Kidney tubule cell (primary cell): ENCODE measurements around the gene SACS.
"Not testable (repeated sequence)": the region's sequence is repeated elsewhere in the genome, so short reads cannot be mapped to it uniquely, and the experiment has no call there.

Source experiments
- DNase-seq: peaks from one replicate; pipeline ENCODE4 v3.0.0-alpha.2; 2018; ENCODE audit warnings: low spot score

SACS gene

DNA sequence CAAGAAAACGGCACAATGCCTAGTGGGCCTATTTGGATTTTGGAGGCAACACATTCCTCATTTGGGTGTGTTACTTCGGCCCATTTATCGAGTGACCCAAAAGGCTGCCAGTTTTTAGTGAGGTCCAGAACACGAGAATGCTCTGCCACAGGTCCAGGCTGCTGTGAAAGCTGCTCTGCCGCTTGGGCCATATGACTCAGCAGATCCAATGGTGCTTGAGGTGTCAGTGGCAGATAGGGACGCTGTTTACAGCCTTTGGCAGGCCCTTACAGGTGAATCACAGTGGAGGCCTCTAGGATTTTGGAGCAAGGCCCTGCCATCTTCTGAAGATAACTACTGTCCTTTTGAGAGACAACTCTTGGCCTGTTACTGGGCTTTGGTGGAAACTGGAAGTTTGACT, 118.7 kb downstream of the SACS start:
- DNase-seq: not testable (repeated sequence)

DNA sequence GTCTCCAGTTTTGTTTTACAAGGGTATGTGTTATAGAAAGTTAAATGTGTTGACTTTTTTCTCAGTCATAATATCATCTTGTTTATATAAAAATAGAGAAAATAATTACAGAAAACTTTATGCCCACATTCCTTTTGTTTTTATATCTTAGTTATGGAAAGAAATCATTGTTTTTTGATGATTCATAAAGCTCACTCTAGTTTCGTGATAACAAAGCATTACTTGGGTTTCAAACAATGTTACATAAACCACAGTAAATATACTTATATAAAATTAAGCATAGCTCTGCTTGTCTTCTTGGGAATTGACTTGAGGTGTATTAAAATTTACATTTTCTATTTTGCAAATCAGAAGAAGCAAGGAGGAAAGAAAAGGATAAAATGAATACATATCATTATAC, 140.9 kb downstream of the SACS start:
- DNase-seq: no peak

DNA sequence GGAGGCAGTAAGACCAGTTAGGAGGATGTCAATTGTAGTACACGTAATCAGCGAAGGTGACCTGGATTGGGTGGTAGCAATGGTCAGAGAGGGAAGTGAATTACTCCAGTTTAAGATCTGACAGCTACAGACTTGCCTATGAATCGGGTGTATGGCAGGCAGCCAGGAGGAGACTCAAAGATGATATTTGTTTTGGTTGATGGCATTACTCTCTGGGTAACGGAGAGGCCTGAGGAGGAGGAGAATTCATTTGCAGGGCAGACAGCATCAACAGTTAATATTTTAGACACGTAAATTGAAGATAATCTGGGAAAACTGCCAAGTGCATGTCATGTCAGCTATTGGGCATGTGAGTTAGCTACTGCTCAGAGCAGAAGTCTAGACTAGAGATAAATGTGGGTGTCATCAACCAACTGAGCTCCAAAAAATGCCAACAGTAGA, 143.6 kb downstream of the SACS start:
- DNase-seq: peak; percentile 57

GRCh38 chr13:23288995-23289394, 144.5 kb downstream of the SACS start:
- DNase-seq: no peak

DNA sequence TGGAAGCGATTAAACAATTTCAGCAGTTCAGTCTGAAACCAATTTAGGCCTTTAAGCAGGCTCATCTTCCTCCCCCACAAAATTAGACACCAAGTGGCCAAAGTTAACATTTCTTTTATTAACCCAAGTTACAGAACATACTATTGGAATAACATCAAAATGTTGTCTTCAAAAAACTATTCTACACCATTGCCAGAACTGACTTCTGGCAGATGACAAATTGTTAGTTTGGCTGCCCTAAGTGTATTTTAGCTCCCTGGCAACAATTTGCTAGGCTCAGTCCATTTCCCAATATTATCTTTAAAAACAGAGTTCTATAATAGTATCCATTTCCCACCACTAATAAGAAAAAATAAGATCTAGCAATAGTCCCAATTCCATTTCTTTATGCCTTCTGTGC, 144.9 kb downstream of the SACS start:
- no peak for DNase-seq

DNA sequence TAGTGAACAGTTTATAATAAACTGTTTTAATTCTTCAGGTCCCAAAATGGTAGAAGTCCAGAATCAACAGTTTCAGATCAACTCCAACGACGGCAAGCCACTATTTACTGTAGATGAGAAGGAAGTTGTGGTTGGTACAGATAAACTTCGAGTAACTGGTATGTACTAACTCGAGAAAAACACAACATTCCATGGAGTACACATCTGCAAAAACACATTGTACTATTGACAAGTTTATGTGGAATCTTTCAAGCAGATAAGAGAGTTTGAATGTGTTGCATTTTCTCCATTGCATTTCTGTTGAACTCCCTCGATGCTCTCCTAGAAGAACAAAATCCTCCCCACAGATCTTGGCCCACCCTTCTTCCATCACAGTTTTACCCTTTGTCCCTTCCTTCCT, 154.2 kb downstream of the SACS start:
- no peak for DNase-seq
